DND-41 (cell line): ENCODE data around the gene KLF15.

Source experiments
- CTCF ChIP-seq: IDR thresholded peaks from 2 replicates; pipeline ENCODE4 v1.5.1; 2012; ENCODE audit warnings: borderline replicate concordance, low read length, moderate library complexity, mild to moderate bottlenecking; ENCODE audit not compliant: poor library complexity, severe bottlenecking; ENCODE audit errors: extremely low read depth
- EZH2 ChIP-seq: IDR thresholded peaks from 3 replicates; pipeline ENCODE4 v1.6.1; 2012; ENCODE audit warnings: borderline replicate concordance, low read depth, mild to moderate bottlenecking, moderate library complexity, low read length, inconsistent platforms; ENCODE audit not compliant: severe bottlenecking

GRCh38 chr3:126343649-126344035 lies 13.6 kb downstream of the KLF15 start:
- TF ChIP-seq CTCF (no peak), EZH2 (no peak)
